GM21786 (cell line): Measurements from ENCODE around the gene MOSPD3.
A peak's percentile ranks its signal among the peaks of the same experiment; 100 is the strongest.

Experiments
- ATAC-seq: cut with Tn5 transposase; IDR thresholded peaks from one replicate; pipeline ENCODE4 v1.9.1; 2021; ENCODE audit not compliant: unreplicated experiment

The MOSPD3 gene

GRCh38 chr7:100575206-100575631 is 37.1 kb upstream of the MOSPD3 start:
- ATAC-seq = no peak

- no peak for ATAC-seq
Observed at GRCh38 chr7:100575746-100576383, 36.5 kb upstream of the MOSPD3 start.

GRCh38 chr7:100576384-100576993 is 35.9 kb upstream of the MOSPD3 start:
- ATAC-seq = no peak

GRCh38 chr7:100577103-100577502 is 35.2 kb upstream of the MOSPD3 start:
- no peak for ATAC-seq

GRCh38 chr7:100577507-100577906 is 34.8 kb upstream of the MOSPD3 start:
- no peak for ATAC-seq

- no peak for ATAC-seq
Observed at GRCh38 chr7:100578246-100579183, 33.8 kb upstream of the MOSPD3 start.

- ATAC-seq = no peak
Observed at GRCh38 chr7:100580466-100581283, 31.7 kb upstream of the MOSPD3 start.

GRCh38 chr7:100582041-100582579 is 30.2 kb upstream of the MOSPD3 start:
- ATAC-seq = no peak

- no peak for ATAC-seq
Observed at GRCh38 chr7:100582650-100583049, 29.7 kb upstream of the MOSPD3 start.

GRCh38 chr7:100583132-100584053 is 28.9 kb upstream of the MOSPD3 start:
- no peak for ATAC-seq

GRCh38 chr7:100584054-100584682 is 28.2 kb upstream of the MOSPD3 start:
- no peak for ATAC-seq

GRCh38 chr7:100584683-100585510 is 27.4 kb upstream of the MOSPD3 start:
- no peak for ATAC-seq

- ATAC-seq = peak; percentile 18
Observed at GRCh38 chr7:100585511-100586265, 26.7 kb upstream of the MOSPD3 start, which contains the start of gene LRCH4. Gene LRCH4, minus strand, starts transcription at chr7:100586129. Its CDS starts 29 bp downstream, at chr7:100586100.

GRCh38 chr7:100586266-100587025 is 25.9 kb upstream of the MOSPD3 start, which contains the start of gene FBXO24:
Gene FBXO24, plus strand, starts transcription at chr7:100586328. Its CDS starts 298 bp downstream, at chr7:100586626.
- ATAC-seq = peak; percentile 86

GRCh38 chr7:100588438-100588837 is 23.9 kb upstream of the MOSPD3 start:
- no peak for ATAC-seq

GRCh38 chr7:100589341-100589947 is 22.9 kb upstream of the MOSPD3 start:
- ATAC-seq = no peak
